HG02678 (cell line): ENCODE results near the gene USP10.

Experiments used
- ATAC-seq: cut with Tn5 transposase; IDR thresholded peaks from one replicate; pipeline ENCODE4 v1.9.1; 2021; ENCODE audit warnings: mild to moderate bottlenecking, moderate library complexity; ENCODE audit not compliant: unreplicated experiment

Gene USP10

GRCh38 chr16:84699712-84700445 lies at the start of gene USP10:
Gene USP10 (plus strand): TSS chr16:84700000. CDS start chr16:84700091, 91 bp downstream.
- ATAC-seq: peak; percentile 85

GRCh38 chr16:84650062-84650991 lies 49.5 kb upstream of the USP10 start:
- ATAC-seq: no peak

- no peak for ATAC-seq
These were observed 47.2 kb upstream of the USP10 start for GRCh38 chr16:84652566-84652965.

GRCh38 chr16:84654238-84654637 lies 45.6 kb upstream of the USP10 start:
- no peak for ATAC-seq

GRCh38 chr16:84654998-84655397 lies 44.8 kb upstream of the USP10 start:
- no peak for ATAC-seq

- ATAC-seq: no peak
These were observed 43.2 kb upstream of the USP10 start for GRCh38 chr16:84656649-84657048.

GRCh38 chr16:84657229-84657837 lies 42.5 kb upstream of the USP10 start:
- ATAC-seq: no peak

GRCh38 chr16:84658690-84659089 lies 41.1 kb upstream of the USP10 start:
- no peak for ATAC-seq

- ATAC-seq: no peak
These were observed 40.0 kb upstream of the USP10 start for GRCh38 chr16:84659656-84660300.

GRCh38 chr16:84660973-84661372 lies 38.8 kb upstream of the USP10 start:
- no peak for ATAC-seq

- no peak for ATAC-seq
These were observed 38.3 kb upstream of the USP10 start for GRCh38 chr16:84661418-84662060.

GRCh38 chr16:84662471-84662870 lies 37.3 kb upstream of the USP10 start:
- ATAC-seq: no peak

GRCh38 chr16:84663433-84664101 lies 36.2 kb upstream of the USP10 start:
- ATAC-seq: peak; percentile 89

- ATAC-seq: no peak
These were observed 34.4 kb upstream of the USP10 start for GRCh38 chr16:84665359-84665758.

- ATAC-seq: no peak
These were observed 34.0 kb upstream of the USP10 start for GRCh38 chr16:84665843-84666242.

GRCh38 chr16:84667600-84668309 lies 32.0 kb upstream of the USP10 start:
- no peak for ATAC-seq

GRCh38 chr16:84670063-84670462 lies 29.7 kb upstream of the USP10 start:
- ATAC-seq: no peak

- ATAC-seq: peak; percentile 59
These were observed 27.3 kb upstream of the USP10 start for GRCh38 chr16:84672276-84673202.
